ENCODE data around the gene RABGGTB.
"Not testable (repeated sequence)": the region's sequence is repeated elsewhere in the genome, so short reads cannot be mapped to it uniquely, and the experiment has no call there.

RABGGTB gene

DNA sequence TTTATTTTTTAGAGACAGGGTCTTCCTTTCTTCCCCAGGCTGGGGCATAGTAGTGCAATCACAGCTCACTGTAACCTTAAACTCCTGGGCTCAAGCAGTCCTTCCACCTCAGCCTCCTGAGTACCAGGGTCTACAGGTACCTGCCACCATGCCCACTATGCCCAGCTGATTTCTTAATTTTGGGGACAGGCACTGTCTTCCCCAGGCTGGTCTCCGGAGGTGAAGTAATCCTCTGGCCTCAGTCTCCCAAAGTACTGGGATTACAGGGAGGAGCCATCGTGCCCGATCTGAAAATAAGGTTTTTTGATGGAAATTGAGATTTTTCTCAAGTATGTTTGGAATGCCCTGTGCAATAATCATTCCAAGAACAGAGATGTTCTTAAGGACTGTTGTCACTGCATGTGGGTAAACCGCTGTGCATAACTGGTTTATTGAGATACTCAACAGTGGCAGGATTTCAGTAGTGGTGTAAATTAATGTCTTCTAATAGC, 9.7 kb downstream of the RABGGTB start:
- in situ Hi-C loops (cut with MboI; ENCODE audit: low sequenced_read_pairs): no loop called here

DNA sequence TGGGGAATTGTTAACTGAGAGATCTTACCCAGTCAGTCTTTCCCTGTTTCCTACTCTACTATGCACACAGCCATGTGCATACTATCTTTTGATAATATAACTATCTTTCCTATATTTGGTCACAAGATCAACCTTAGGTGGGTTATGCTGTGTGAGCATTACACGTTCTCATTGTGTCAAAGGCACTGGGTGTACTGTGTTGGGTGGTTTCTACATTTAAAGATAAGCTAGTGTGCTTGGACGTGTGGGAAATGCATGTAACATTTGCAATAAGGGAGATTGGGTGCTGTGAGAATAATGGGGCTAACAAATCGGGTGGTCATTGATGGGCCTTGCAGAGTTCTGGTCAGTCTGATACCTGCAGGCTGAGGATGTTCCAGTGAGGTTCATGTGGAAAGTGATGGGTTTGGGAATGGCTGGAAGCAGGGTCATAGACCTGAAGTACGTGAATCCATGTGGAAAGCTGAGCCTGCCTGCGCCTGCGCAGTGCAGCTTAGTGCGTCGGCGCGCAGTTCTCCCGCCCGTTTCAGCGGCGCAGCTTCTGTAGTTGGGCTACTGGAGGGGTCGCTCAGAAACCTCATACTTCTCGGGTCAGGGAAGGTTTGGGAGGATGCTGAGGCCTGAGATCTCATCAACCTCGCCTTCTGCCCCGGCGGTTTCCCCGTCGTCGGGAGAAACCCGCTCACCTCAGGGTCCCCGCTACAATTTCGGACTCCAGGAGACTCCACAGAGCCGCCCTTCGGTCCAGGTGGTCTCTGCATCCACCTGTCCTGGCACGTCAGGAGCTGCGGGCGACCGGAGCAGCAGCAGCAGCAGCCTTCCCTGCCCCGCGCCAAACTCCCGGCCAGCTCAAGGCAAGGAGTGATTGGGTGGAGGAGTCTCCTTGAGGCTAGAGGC, 10.6 kb downstream of the RABGGTB start, which contains the start of gene MSH4:
TSS of gene MSH4 (plus strand) at position 507 of the 897 bp plus-strand sequence. CDS start at position 611, 104 bp downstream.
- in situ Hi-C loops (cut with MboI; ENCODE audit: low sequenced_read_pairs): no loop called here

DNA sequence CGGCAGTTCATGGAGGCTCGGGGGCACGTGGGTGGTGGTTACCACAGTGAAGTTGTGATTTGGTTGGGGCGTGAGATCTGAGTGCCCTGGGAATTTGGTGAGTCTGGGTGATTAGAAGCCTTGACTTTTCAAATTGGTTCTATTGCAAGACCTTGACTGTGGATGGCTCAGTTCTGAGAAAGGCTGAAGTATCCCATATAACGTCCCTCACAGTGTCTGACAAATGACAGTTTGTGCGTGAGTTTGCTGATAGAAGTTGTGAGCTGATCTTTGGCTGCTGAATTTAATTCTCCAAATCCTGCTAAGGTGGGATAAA, 11.2 kb downstream of the RABGGTB start:
- in situ Hi-C loops (cut with MboI; ENCODE audit: low sequenced_read_pairs): no loop called here

DNA sequence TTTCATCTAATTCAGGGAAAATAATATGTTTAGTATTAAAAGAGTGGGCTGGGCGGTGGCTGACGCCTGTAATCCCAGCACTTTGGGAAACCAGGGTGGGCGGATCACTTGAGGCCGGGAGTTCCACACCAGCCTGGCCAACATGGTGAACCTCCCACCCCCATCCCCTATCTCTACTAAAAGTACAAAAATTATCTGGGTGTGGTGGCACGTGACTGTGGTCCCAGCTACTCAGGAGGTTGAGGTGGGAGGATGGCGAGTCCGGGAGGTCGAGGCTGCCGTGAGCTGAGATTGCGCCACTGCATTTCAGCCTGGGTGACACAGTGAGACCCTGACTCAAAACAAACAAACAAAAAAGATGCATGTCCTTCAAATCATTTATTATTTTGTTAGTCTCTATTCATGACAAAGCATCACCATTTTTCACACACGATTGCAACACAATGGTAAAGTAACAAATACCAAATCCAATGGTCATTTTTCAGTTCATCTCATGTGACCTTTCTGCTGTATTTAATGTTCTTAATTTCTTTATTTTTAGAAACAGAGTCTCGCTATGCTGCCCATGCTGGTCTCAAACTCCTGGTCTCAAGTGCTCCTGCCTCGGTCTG, 11.7 kb downstream of the RABGGTB start:
- in situ Hi-C loops (cut with MboI; ENCODE audit: low sequenced_read_pairs): no loop called here

DNA sequence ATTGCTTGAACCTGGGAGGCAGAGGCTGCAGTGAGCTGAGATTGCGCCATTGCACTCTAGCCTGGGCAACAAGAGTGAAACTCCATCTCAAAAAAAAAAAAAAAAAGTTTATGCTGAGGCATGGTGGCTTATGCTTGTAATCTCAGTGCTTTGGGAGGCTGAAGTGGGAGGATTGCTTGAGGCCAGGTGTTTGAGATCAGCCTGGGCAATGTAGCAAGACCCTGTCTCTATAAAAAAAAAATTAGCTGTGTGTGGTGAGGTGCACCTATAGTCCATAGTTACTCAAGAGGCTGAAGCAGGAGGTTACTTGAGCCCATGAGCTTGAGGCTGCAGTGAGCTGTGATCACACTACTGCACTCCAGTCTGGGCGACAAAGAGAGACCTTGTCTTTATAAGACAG, 15.4 kb downstream of the RABGGTB start:
- in situ Hi-C loops (cut with MboI; ENCODE audit: low sequenced_read_pairs): not testable (repeated sequence)

DNA sequence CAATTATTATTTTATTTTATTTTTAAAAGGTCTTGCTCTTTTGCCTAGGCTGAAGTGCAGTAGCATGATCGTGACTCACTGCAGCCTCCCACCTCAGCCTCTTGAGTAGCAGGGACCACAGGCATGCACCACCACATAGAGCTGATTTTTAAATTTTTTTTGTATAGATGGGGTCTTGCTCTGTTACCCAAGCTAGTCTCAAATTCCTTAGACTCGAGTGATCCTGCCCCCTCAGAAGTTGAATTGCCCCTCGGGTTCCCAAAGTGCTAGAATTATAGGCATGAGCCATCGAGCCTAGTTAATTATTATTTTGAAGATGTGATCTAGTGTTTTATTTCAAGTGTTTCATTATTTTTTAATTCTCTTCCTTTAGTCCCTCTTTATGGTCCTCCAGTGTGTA, 22.9 kb downstream of the RABGGTB start:
- in situ Hi-C loops (cut with MboI; ENCODE audit: low sequenced_read_pairs): no loop called here

DNA sequence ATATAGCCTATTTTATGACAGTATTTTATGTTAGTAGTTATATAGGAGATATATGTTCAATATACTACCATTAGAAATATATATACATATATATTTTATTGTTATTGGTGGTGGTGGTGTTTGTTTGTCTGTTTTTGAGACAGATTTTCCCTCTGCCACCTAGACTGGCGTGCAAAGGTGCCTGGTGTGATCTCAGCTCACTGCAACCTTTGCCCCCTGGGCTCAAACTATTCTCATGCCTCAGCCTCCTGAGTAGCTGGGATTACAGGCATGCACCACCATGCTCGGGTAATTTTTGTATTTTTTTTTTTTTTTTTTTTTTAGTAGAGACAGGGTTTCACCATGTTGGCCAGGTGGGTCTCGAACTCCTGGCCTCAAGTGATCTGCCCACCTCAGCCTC, 24.1 kb downstream of the RABGGTB start:
- in situ Hi-C loops (cut with MboI; ENCODE audit: low sequenced_read_pairs): not testable (repeated sequence)

DNA sequence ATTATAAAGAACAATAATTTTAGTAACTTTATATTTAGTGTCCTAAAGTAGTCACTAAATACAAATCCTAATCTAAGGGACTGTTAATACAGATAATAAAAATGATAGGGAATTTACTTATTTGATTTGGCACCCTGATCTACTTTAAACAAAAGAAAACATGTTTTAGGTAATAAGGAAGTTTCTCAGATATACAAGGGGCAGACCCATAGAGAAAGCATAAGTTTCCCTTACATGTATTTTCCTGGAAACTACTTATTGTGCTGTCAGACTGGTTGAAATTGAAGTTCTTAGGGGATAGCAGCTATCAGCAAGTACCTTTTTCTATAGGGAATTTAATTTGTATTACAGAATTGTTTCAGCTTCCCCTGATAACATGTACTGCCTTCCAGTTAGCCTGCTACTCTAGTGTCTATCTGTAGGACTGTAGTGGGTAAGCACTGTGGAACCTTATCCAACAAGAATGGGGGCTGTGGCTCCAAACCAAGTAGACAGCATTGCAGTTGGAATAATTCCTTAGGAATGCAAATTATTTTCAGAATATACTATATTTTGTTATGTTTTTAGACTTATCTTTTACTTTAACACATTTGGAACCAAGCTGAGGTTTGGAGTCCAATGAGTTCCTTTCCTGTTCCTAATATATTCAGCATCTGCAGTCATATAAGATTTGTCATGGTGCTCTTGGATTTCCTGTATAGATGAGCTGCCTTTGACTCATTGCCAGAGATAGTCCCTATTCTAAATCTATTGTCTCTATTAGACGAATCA, 25.3 kb downstream of the RABGGTB start:
- in situ Hi-C loops (cut with MboI; ENCODE audit: low sequenced_read_pairs): no loop called here

DNA sequence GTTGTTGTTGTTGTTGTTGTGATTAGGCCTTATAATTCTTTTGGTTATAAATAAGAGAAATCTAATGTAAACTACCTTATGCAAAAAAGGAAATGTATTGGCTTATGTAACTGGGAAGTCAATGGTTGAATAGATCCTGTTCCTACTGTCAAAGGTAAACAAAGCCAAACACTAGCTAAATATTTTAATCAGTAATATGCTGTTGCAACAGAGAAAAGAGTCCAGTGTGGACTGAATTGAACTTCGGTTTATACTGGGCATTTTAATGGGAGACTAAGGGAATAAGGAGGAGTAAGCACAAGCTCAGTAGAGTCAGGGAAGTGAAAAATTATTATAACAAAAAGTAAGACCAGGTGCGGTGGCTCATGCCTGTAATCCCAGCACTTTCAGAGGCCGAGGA, 26.0 kb downstream of the RABGGTB start:
- in situ Hi-C loops (cut with MboI; ENCODE audit: low sequenced_read_pairs): no loop called here

DNA sequence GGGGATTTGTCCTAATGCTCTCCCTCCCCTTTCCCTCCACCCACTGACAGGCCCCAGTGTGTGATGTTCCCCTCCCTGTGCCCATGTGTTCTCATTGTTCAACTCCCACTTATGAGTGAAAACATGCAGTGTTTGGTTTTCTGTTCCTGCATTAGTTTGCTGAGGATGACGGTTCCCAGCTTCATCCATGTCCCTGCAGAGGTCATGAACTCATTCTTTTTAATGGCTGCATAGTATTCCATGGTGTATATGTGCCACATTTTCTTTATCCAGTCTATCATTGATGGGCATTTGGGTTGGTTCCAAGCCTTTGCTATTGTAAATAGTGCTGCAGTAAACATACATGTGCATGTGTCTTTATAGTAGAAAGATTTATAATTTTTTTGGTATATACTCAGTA, 37.5 kb downstream of the RABGGTB start:
- in situ Hi-C loops (cut with MboI; ENCODE audit: low sequenced_read_pairs): not testable (repeated sequence)

DNA sequence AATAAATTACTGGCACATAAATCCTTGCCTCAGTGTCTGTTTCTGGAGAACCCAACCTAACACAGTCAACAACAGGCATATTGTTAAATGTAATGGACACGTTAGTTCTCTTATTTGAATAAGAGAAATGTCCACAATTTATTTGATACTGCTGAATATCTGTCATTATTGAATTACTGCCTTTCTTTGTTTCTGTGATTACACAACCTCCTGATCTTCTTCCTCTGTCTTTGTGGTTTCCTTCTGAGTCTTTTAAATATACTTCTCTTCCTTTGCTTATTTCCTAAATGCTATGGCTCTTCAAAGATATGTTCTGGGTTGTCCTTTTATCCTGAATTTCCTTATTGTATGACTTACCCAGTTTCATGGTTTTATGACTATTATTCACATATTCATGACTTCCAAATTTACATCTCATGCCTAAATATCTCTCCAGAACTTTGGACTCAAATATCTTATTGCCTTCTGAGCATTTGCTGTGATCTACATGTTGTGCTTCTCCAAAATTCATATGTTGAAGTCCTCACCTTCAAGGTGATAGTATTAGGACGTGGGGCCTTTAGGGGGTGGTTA, 50.6 kb downstream of the RABGGTB start:
- in situ Hi-C loops (cut with MboI; ENCODE audit: low sequenced_read_pairs): no loop called here

DNA sequence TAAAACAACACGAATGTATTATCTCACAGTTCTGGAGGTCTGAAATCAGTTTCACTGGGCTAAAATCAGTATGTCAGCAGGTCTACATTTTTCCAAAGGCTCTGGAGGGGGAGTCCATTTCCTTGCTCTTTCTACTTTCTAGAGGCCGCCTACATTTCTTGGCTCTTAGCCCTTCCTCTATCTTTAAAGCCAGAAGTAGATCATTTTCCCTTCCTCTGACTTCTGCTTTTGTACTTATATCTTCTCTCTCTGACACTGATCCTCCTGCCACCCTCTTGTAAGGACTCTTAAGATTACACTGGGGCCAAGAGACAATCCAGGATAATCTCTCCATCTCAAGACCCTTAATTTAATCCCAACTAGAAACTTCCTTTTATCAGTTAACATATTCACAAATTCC, 52.0 kb downstream of the RABGGTB start:
- in situ Hi-C loops (cut with MboI; ENCODE audit: low sequenced_read_pairs): no loop called here

DNA sequence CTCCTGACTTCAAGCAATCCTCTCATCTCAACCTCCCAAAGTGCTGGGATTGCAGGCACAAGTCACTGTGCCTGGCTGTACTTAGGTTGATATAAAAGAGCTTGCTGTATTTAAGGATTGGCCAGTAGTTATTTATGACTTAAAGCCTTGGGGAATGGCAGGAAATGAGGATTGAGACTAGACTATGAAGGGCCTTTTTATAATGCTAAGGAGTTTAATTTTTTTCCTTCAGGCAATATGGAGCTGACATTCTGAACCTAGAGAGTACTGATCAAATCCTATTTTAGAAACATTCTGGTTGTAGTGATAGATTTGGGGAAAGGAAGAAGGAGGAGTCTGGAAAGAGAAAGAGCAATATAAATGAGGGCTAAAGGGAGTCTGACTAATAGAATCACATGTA, 55.4 kb downstream of the RABGGTB start:
- in situ Hi-C loops (cut with MboI; ENCODE audit: low sequenced_read_pairs): no loop called here

All from HL-60/S4 treated with retinoic acid at 250 ng/mL for 4 days and 3 days (cell line).